ENCODE data around the gene PPARG.

PPARG gene

DNA sequence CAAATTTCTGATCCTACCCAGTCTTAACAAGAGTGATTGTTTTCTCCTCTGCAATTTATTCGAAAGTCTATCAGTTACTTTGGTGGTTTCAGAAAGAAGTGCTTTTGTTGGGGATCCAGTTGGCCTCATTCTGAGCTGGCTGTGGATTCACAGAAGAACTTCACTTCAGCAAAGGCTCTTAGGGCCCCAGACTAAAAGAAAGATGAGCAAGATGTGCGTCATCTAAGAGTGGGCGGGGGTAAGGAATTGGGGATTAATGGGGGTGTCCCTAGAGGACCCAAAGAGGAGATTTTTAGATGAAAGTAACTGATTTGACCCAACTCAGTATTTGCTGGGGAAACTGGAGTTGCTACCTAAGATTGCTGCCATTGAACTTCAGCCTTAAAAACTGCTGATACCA, 131.5 kb downstream of the PPARG start:
- no peak for DNase-seq

DNA sequence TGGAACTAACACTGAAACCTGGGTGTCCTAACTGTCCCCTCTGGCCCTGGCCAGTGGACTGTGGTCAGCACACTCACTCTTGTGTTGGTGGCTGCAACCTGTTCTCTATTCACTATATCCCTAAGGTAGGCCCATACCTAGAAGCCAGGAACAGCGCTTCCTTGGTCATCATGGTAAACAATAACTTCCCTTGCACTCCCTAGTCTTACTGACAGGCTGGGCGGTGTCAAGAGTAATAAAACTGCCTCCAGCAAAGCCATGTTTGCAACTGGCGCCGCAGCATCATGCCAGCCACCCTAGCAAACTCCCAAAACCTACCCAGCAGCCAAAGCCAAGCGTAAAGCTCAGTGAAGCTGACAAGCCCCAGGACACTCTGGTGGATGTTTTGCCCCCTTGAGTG, 132.3 kb downstream of the PPARG start:
- DNase-seq = no peak

DNA sequence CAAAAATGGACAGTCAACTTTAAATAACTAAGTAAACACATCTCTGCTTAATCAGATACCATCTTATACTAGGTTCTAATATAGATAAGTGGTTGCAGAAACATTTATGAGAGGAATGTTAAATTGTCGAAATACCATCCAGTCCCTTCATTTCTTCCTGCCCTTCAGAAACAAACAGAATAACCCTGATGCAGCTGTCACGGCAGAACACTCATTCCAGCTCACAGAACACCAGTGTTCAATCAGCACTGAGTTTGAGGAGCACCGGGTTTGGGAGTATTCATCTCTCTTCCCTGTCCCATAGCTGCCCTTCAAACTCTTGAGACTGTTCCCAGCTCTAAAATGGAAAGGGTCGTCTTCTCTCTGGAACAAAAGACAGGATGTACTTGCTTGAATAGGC, 134.3 kb downstream of the PPARG start:
- no peak for DNase-seq

DNA sequence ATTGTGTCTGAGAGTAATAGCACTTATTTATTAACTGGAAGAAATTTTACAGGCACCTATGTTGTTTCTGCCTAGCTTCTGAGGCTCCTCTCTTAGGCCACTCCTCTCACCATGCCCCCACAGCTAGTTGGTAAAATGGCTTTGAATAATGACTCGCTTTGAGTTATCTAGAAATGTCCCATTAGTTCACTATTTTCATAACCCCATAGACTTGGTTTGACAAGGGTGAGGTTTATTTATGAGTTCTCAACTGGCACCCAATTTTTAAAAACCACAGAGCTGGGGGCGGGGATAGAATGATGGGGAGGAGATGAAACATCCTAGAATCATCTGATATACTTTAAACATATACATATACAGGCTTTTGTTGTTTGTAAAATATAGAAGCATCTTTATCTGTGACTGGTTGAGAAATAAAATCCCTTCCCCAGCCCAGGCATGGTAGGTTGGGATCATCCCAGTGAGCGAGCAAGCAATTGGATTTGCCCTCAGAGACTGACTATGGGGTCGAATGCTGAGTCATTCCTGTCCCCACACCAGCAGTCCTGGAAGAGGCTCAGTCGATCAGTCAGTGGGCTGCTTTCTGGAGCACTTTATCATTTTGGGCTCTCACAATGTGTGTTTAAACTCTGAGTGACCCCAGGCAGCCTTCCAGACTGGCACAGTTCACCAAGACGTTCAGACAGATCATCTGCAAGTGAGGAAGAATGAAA, 135.2 kb downstream of the PPARG start:
- DNase-seq = peak in 1 of 5 experiments; percentile 53

DNA sequence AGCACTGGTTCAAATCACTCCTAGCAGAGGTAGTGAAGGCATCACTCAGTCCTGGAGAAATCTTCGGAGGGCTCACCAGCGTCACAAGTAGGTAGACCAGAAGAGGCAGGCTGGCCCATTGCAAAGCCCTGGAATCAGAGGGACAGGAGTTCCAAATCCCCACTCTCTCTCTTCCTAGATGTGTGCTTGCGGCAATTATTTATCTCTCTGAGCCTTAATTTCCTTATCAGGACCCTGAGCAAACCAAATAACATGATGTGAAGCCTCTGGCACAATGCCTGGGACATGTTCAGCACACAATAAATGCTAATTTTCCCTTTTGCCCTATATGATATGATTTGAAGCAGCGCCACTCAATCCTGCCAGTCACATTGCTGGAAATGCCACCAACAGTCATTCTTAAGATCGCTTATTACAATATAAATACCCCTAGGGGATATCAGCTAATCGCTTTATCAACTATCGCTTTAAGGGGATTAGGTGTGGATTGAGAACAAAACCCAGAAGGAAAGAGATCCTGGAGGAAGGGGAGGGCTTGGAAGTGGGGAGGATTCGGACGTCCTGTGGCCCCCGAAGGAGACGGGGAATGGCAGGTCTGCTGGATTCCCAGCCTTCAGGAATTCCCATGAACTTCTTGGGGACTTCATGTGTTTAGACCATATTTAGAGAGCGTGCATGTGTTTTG, 135.9 kb downstream of the PPARG start:
- no peak for DNase-seq

DNA sequence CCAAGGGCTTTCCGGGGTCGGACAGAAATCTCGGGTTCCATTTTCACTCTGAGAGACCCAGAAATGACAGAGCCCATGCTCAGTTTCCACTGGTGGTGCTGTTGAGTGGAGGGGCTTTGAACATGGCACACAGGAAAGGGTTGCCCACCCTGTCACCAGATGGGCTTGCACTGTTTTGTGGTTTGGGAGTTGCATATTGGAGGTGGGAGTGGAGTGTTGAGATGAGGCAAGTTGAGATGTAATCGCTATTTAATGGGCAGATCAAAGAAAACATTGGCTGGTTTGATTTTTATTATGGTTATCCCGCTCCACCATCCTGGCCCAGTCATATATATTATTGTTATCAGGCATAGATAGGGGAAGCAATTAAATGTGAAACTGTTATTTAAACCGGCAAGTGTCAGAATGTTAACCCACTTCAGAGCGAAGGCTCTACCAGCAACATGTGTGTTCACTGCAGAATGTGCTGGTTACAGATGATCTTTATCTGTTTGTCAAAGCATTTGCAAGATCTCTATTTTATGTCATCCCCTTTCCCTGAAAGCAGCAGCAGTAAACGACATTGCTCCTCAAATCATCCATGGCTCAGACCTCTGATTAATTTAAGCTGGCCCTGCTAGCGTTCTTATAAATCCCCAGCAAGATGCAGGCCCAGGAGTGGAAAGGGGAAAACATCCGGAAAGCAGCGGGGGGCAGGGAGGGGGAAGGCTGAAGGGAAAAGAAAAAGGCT, 137.1 kb downstream of the PPARG start:
- peak in 1 of 5 experiments; percentile 76 for DNase-seq

DNA sequence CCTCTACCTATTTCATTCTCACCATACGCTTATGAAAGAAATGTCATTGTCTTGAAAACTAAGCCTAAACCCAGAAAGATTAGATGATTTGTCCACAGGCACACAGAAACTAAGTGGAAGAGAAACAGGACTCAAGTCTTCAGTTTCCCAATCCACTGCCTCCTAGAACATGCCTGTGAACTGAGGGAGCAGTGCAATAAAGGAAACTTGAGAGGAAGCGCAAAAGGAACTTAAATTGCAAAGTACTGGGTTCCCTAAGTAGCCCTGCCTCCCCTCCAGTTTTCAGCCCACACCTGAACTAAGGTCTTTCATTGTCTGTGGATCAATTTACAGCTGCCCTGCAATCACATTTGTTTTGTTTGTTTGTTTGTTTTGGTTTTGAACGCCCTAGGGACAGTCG, 138.7 kb downstream of the PPARG start:
- no peak for DNase-seq

DNA sequence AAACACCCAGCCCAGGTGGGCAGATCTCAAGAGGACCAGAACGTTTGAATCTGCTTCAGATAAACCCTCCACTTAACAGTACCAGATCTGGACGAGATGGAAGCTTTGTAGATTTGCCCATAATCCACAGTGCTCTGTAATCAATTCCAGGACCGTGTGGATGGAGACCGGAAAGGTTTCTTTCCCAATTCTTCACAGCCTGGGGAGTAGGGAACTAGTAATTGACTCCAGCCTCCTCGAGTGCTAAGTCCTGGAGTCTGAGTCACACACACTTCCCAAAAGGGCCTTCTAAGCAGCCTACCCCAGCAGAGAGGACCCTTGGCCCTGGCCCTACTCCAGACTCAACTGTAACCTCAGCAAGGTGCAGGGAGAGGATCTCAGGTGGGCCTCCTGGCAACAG, 139.3 kb downstream of the PPARG start:
- no peak for DNase-seq

DNA sequence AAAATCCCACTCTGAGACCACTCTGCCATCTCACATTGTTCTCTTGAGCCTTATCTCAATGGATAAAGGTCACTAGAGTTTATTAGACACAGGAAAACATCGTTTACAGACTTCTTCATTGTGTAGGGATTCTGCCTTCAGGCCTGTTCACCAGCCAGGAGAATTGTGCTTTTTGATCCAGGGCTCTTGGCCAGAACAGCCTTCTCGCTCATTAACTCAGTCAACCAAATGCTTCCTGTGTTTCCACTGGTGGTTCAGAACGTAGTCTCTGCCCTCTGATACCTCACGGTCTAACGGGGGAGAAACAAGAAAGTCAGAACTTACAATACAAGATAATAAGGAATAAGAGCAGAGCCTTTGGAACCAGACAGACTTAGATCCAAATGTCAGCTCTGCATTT, 141.2 kb downstream of the PPARG start:
- DNase-seq = no peak

DNA sequence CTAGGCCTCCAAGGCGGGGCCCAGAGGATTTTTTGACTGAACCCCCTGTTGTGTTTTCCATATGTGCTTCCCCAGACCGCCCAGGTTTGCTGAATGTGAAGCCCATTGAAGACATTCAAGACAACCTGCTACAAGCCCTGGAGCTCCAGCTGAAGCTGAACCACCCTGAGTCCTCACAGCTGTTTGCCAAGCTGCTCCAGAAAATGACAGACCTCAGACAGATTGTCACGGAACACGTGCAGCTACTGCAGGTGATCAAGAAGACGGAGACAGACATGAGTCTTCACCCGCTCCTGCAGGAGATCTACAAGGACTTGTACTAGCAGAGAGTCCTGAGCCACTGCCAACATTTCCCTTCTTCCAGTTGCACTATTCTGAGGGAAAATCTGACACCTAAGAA, 145.0 kb downstream of the PPARG start:
- no peak for DNase-seq

DNA sequence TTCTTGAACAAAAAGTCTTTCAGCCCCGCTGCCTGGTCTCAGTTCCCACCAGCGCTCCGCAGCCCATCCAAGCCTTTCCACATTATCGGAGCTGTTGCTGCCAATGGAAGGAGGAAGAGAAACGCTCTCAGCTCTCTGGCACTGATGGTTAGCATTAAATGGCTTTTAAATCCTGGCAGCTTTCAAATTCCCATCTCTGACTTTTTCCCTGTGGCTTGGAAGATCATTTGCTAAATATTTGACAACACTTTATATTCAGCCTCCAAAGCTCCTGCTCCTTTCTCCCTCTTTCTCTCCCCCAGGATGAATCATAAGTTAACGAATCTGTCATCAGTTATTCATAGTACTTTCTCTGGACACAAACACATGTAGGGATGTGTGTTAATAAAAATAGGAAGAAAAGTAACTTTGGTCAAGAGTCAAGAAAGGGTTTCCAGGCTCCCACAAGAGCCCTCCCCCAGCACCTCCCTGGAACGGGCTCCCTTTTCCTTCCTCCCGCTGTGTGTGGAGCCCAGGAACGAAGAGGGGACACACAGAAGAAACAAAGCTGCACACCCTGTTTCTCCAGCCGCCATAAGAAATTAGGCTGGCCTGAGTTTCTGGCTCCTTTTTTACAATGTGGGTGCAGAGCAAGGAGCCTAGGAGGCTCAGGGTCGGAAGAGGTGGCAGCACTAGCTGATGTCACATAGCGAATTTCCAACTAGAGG, 147.8 kb downstream of the PPARG start:
- no peak for DNase-seq

DNA sequence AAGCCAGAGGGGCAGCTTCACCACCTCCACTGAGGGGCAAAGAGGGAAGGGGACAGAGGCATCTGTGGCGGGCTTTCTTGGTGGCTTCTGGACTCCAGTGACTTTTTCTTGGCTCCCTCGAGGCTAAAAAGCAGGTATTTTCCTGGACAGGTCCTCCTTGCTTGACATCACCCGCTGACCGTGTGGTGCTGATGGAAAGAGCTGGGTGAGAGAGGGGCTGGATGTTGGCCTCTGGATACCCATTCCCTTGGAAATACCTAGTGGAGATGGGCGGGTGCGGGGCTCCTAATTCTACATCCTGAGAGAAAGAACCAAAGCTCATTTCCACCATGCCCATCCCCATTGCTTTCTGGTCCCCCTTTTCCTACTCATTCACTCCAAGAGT, 148.3 kb downstream of the PPARG start:
- no peak for DNase-seq

DNA sequence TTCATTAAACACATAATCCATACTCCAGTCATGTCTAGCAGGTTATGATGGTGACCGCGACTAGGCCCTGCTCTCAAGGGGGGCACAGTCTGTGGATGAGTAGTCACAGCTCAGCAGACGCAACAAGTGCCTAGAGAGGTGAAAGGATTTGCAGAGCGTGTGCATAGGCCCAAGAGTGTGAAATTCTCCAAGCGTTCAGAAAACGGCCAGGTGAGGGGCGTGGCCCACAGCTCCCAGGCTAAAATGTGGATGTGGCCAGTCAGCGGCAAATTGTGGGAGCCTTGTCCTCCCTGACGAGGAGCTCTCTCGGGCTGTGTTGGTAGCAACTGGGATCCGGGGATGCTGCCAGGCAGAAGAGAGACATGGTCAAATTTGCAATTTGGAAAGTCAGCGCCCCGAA, 149.0 kb downstream of the PPARG start:
- no peak for DNase-seq

DNA sequence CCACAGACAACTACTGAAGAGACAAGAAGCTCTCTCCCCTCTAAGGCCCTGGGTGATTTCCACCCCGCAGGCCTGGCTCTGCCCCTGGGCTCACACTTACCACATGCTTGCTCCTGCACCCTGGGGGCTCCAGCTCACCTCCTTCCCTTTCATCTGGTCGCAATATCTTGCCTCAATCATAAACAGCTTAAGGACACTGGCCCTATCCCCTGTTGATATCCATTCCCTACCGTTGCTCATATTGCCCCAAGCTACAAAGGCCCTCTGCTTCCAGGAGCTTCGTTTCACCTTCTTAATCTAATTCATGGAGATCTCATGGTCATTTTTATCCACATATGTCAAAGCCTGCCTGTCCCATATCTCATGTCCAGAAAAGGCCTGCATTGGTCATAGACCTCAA, 149.4 kb downstream of the PPARG start:
- no peak for DNase-seq

DNA sequence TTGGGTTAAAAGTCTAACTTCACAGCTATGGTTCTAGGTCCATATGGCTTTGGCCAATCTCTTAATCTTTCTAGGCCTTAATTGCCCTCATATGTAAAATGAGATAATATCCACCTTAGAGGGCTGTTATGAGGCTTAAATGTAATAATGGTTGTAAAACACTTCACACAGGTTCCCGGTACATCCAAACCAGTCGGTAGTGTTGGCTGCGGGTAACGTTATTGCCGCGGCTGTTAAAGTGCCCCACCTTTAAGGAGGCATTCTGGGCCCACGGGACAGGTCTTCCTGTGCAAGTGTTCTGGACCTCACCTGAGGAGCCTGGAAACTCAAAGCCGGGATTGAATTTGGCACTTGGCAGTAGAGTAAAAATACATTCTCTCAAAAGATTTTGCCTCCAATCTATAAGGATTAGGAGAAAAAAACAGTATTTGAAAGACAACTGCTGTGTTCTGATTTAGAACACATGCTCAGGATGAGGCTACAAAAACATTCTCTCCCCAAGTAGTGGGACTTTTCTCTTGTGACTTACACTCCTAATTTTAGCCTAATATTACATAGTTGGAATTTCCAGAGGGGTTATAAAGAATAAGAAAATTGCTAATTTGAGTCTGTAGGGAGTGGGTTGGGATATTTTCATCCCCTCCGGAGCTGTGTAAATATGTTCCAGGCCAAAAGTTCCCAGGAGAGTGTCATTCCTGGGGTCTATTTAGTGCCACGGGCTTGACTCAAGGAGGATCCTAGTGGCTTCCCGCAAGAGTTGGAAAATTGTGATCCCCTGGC, 150.5 kb downstream of the PPARG start:
- DNase-seq = no peak

DNA sequence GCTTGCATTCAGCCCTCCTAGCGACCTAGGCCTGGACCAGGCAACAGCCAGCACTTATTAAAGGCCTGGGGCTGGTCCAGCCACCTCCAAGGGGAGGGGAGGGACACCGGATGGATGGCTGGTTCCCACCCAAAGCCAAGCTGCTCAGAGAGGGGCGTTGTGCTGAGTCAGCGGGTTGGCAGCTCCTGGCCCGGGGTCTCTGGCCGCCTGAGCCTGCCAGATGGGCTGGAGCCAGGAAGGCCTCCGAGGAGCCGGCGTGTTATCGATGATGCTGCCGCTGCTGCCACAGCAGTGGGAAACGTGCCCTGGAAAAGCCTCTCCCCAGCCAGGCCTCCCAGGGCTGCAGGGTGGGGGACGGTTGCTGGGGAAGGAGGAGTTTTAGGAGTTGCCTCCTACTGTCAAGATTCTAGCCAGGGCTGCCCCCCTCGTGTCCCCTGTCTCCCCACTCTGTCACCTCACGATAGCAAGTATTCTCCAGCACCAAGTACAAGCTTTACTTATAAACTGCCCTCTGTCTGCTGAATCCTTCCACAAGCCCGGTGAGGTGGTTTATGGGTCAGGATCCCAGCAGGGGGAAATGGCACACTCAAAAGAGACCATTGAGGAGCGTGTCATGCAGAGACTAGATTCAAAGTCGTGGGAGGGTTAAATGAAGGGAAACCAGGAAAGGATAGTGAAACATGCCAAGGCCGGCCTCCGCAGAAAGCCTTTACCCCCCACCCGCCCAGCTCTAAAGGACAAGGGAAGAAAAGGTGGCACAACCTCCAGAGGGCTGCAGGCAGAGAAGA, 152.3 kb downstream of the PPARG start:
- DNase-seq = no peak

DNA sequence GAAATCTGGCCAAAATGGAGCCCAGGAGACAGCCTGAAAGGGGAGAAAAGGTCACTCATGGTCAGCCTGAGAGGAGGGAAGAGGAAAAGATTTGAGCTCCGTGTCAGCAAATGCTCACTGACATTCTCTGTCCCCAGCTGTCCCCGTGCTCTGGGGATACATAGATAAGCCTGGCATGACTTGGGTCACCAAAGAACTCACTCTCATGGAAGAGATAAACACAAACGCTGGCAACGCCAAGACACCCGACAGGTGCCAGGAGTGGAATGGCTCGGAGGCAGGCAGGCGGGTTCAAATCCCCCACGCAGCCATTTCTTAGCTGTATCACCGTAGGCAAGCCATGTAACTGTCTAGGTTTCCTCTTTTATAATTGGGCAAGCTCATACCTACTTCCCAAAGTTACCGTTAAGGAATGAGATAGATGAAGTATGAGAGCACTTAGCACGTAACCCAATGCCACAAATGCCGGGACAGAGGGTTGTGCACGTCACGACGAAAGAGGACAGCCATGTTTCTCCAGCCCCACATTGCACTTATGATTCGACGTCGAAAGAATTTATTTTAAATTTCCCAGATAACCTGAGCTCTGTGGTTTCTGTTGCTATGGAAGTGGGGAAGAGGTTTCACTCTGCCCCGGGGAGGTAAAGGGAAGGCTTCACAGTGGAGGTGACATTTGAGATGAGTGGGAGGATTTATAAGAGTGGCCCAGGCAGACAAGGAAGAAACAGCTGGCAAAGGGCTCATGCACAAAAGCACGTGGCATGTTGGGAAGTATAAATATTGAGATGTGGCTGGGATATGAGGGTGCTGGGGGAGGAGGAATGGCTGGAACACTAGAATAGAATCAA, 154.0 kb downstream of the PPARG start:
- DNase-seq = no peak

DNA sequence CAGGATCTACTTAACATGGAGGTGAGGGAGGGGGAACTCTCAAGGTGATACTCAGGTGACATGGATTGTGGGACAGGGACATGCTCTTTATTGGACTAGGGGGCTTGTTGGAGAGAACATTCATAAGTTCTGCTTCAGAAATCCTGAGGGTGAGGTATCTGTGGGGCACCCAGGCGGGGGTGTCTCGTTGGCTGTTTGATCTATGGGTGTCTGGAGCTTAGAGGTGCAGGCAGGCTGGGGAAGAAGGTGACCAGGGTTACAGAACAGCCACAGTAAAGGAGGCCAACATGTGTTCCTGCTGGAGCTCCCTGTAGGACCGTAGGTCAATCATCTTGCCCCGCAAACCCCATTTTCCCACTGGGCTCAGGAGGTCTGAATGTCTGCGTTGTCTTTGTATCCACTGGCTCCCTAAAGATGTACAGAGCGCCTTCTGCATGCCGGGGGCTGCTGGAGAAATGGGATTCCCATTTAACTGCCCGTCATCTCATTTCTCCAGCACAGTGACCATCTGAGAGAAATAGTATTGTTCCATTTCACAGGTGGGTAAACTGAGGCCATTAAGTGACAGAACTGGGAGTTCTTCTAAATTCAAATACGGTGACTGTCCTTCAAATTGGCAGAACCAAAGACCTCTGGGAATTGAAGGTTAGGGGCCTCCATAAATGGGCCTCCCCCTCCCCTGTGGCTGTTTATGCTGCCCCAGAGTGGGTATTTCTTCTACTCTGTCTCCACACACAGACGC, 155.1 kb downstream of the PPARG start:
- no peak for DNase-seq

DNA sequence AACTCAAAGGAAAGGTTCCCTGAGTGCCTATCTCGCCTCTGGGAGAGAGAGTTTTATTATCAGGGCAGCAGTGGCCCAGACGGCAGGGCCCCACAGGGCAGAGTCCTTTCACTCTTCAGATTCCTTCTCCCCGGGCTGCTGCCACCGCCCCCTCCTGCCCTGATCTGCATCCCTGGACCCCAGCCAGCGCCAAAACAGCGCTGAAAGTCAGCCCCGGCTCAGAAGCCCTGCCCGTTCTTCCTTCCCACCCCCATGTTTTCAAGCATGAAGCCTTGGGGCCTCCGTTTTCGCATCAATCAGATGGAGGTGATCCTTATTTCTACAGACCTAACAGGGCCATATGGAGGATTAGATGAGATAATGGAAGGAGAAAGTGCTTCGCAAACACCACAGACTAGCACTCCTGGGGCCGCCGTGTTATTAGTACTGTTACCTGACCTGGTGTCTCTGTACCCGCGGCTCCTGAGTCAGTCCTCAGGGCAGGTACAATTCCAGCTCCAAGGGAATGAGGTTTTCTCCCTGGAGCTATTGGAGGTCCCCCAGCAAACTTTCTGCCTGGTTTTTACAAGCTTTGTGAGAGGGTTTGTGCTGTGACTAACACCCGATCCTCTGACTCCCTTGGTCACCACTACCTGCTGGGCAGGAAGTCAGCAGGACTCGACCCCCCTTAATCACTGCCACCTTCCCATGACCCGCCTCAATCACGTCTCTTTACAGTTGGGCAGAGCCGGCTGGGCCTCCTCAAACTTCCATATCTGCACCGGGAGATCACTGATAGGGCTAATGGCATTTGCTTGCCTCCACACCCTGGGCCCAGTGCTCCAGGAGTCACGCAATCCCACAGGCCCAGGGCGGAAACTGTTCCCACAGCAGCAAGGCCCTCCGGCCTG, 156.0 kb downstream of the PPARG start:
- DNase-seq = no peak

Measured in T-helper 2 cell (primary cell).